ENCODE measurements around the gene PCDHB16. TPM values are rescaled to one million over a fixed set of nuclear protein-coding genes. Genes with fewer than 3 reads are reported as not detected.

Gene PCDHB16
- total and polyA plus RNA-seq, 12 donors, result 0.62 to 3.7 (median 1.9) TPM

- intact Hi-C loops (cut with DNase I), result no loop called here
- Histone ChIP-seq H3K36me3 (peaks cover 0 to 4% (median 0%) of the 10 kb centered on the region in 9 donors), H3K4me1 (no peaks in the 10 kb centered on the region), H3K9me3 (peaks cover 6 to 95% (median 73%) of the 10 kb centered on the region in 11 donors), H3K27me3 (peaks cover 0 to 25% (median 13%) of the 10 kb centered on the region in 7 donors), H3K27ac (no peak overlapping the region), H3K4me3 (peak overlapping the region in 7 of 10 donors; percentile 2 to 44 (median 32))
- peak in 6 of 9 donors; percentile 14 to 36 (median 30) for TF ChIP-seq CTCF (IDR thresholded peaks at IDR 0.05)
- DNase-seq, result no peak
- WGBS, 2 donors, result 5% methylated on average over 15 of the region's 15 CpGs
- no peak for ATAC-seq
Measured at GRCh38 chr5:141234109-141234667, 52.0 kb downstream of the PCDHB16 start.

Other genes starting within 250 kb of the PCDHB16 start
Only the 30 nearest of the 37 such genes appear.
- not detected for gene PCDHB1, start 131.0 kb upstream of the PCDHB16 start, total RNA-seq
- not detected for gene PCDHB1, start 131.0 kb upstream of the PCDHB16 start, polyA plus RNA-seq
- gene PCDHB2, start 87.8 kb upstream of the PCDHB16 start, total RNA-seq, result 1 to 10 TPM in 8 of 10 donors, under 1 TPM in 2; 0.87 to 3.8 (median 2.2) TPM
- under 1 TPM; 0.58 to 0.59 TPM for gene PCDHB2, start 87.8 kb upstream of the PCDHB16 start, polyA plus RNA-seq
- 1 to 10 TPM in 6 of 10 donors, under 1 TPM in 4; 0.40 to 2.0 (median 1.1) TPM for gene PCDHB3, start 81.9 kb upstream of the PCDHB16 start, total RNA-seq
- under 1 TPM; 0.29 to 0.37 TPM for gene PCDHB3, start 81.9 kb upstream of the PCDHB16 start, polyA plus RNA-seq
- 1 to 10 TPM; 1.3 to 3.3 (median 2.3) TPM for gene PCDHB4, start 60.6 kb upstream of the PCDHB16 start, total RNA-seq
- gene PCDHB4, start 60.6 kb upstream of the PCDHB16 start, polyA plus RNA-seq, result under 1 TPM; 0.51 to 0.78 TPM
- 1 to 10 TPM; 2.4 to 7.4 (median 4.6) TPM for gene PCDHB5, start 47.2 kb upstream of the PCDHB16 start, total RNA-seq
- gene PCDHB5, start 47.2 kb upstream of the PCDHB16 start, polyA plus RNA-seq, result 1 to 10 TPM in 1 of 2 donors, under 1 TPM in 1; 0.73 to 1.2 TPM
- gene PCDHB6, start 32.3 kb upstream of the PCDHB16 start, total RNA-seq, result under 1 TPM; 0.21 to 0.68 (median 0.44) TPM
- under 1 TPM; 0.16 to 0.51 TPM for gene PCDHB6, start 32.3 kb upstream of the PCDHB16 start, polyA plus RNA-seq
- gene PCDHB7, start 9.7 kb upstream of the PCDHB16 start, total RNA-seq, result 1 to 10 TPM in 3 of 10 donors, under 1 TPM in 7; 0.17 to 1.2 (median 0.76) TPM
- under 1 TPM; 0.22 to 0.35 TPM for gene PCDHB7, start 9.7 kb upstream of the PCDHB16 start, polyA plus RNA-seq
- 1 to 10 TPM in 8 of 10 donors, under 1 TPM in 2; 0.60 to 5.8 (median 2.0) TPM for gene PCDHB8, start 4.6 kb upstream of the PCDHB16 start, total RNA-seq
- under 1 TPM; 0.29 to 0.46 TPM for gene PCDHB8, start 4.6 kb upstream of the PCDHB16 start, polyA plus RNA-seq
- 1 to 10 TPM in 5 of 10 donors, under 1 TPM in 5; 0.34 to 3.4 (median 1.1) TPM for gene PCDHB9, start 4.8 kb downstream of the PCDHB16 start, total RNA-seq
- under 1 TPM; 0.25 to 0.59 TPM for gene PCDHB9, start 4.8 kb downstream of the PCDHB16 start, polyA plus RNA-seq
- gene PCDHB10, start 10.0 kb downstream of the PCDHB16 start, total RNA-seq, result 1 to 10 TPM in 3 of 10 donors, under 1 TPM in 7; 0.28 to 1.3 (median 0.68) TPM
- gene PCDHB10, start 10.0 kb downstream of the PCDHB16 start, polyA plus RNA-seq, result under 1 TPM; 0.42 to 0.59 TPM
- gene PCDHB11, start 17.2 kb downstream of the PCDHB16 start, total RNA-seq, result 1 to 10 TPM in 7 of 10 donors, under 1 TPM in 3; 0.64 to 2.8 (median 1.4) TPM
- gene PCDHB11, start 17.2 kb downstream of the PCDHB16 start, polyA plus RNA-seq, result under 1 TPM; 0.26 to 0.37 TPM
- 1 to 10 TPM in 6 of 10 donors, under 1 TPM in 4; 0.79 to 1.7 (median 1.1) TPM for gene PCDHB12, start 26.3 kb downstream of the PCDHB16 start, total RNA-seq
- gene PCDHB12, start 26.3 kb downstream of the PCDHB16 start, polyA plus RNA-seq, result under 1 TPM; 0.51 to 0.58 TPM
- gene PCDHB13, start 31.5 kb downstream of the PCDHB16 start, total RNA-seq, result 1 to 10 TPM; 2.7 to 5.4 (median 3.6) TPM
- 1 to 10 TPM; 1.0 to 1.3 TPM for gene PCDHB13, start 31.5 kb downstream of the PCDHB16 start, polyA plus RNA-seq
- gene PCDHB14, start 41.0 kb downstream of the PCDHB16 start, total RNA-seq, result 1 to 10 TPM; 1.4 to 9.0 (median 4.2) TPM
- gene PCDHB14, start 41.0 kb downstream of the PCDHB16 start, polyA plus RNA-seq, result 1 to 10 TPM; 1.2 to 2.2 TPM
- 10 to 100 TPM in 2 of 10 donors, 1 to 10 TPM in 8; 3.3 to 10.5 (median 5.2) TPM for gene PCDHB15, start 63.0 kb downstream of the PCDHB16 start, total RNA-seq
- 1 to 10 TPM; 2.3 to 3.4 TPM for gene PCDHB15, start 63.0 kb downstream of the PCDHB16 start, polyA plus RNA-seq
- gene SLC25A2, start 121.7 kb downstream of the PCDHB16 start, total RNA-seq, result under 1 TPM in 2 of 10 donors, not detected in 8; 0.28 TPM
- gene SLC25A2, start 121.7 kb downstream of the PCDHB16 start, polyA plus RNA-seq, result under 1 TPM in 1 of 2 donors, not detected in 1; 0.22 TPM
- gene TAF7, start 138.4 kb downstream of the PCDHB16 start, total RNA-seq, result 100 to 1,000 TPM in 8 of 10 donors, 10 to 100 TPM in 2; 93.4 to 111 (median 107) TPM
- gene TAF7, start 138.4 kb downstream of the PCDHB16 start, polyA plus RNA-seq, result 10 to 100 TPM; 33.1 to 89.9 TPM
- 1 to 10 TPM; 2.1 to 5.0 (median 2.8) TPM for gene PCDHGA1, start 148.1 kb downstream of the PCDHB16 start, total RNA-seq
- gene PCDHGA1, start 148.1 kb downstream of the PCDHB16 start, polyA plus RNA-seq, result 1 to 10 TPM in 1 of 2 donors, under 1 TPM in 1; 0.57 to 1.5 TPM
- gene PCDHGA2, start 156.4 kb downstream of the PCDHB16 start, total RNA-seq, result 10 to 100 TPM in 6 of 10 donors, 1 to 10 TPM in 4; 7.0 to 15.3 (median 12.2) TPM
- gene PCDHGA2, start 156.4 kb downstream of the PCDHB16 start, polyA plus RNA-seq, result 1 to 10 TPM; 1.6 to 2.0 TPM
- 10 to 100 TPM; 10.0 to 21.0 (median 15.2) TPM for gene PCDHGA3, start 161.4 kb downstream of the PCDHB16 start, total RNA-seq
- gene PCDHGA3, start 161.4 kb downstream of the PCDHB16 start, polyA plus RNA-seq, result 1 to 10 TPM; 1.3 to 7.5 TPM
- gene PCDHGB1, start 167.7 kb downstream of the PCDHB16 start, total RNA-seq, result 10 to 100 TPM in 3 of 10 donors, 1 to 10 TPM in 7; 5.2 to 13.2 (median 9.0) TPM
- 1 to 10 TPM in 1 of 2 donors, under 1 TPM in 1; 0.19 to 7.2 TPM for gene PCDHGB1, start 167.7 kb downstream of the PCDHB16 start, polyA plus RNA-seq
- 10 to 100 TPM in 8 of 10 donors, 1 to 10 TPM in 2; 7.4 to 16.0 (median 10.5) TPM for gene PCDHGA4, start 172.6 kb downstream of the PCDHB16 start, total RNA-seq
- gene PCDHGA4, start 172.6 kb downstream of the PCDHB16 start, polyA plus RNA-seq, result 1 to 10 TPM in 1 of 2 donors, under 1 TPM in 1; 0.70 to 4.8 TPM
- 10 to 100 TPM in 7 of 10 donors, 1 to 10 TPM in 3; 8.2 to 17.0 (median 11.5) TPM for gene PCDHGB2, start 177.6 kb downstream of the PCDHB16 start, total RNA-seq
- gene PCDHGB2, start 177.6 kb downstream of the PCDHB16 start, polyA plus RNA-seq, result 1 to 10 TPM in 1 of 2 donors, under 1 TPM in 1; 0.64 to 5.2 TPM
- gene PCDHGA5, start 181.8 kb downstream of the PCDHB16 start, total RNA-seq, result 1 to 10 TPM; 5.5 to 9.7 (median 7.1) TPM
- 1 to 10 TPM in 1 of 2 donors, under 1 TPM in 1; 0.59 to 5.3 TPM for gene PCDHGA5, start 181.8 kb downstream of the PCDHB16 start, polyA plus RNA-seq
- 10 to 100 TPM in 3 of 10 donors, 1 to 10 TPM in 7; 7.0 to 14.0 (median 9.3) TPM for gene PCDHGB3, start 187.9 kb downstream of the PCDHB16 start, total RNA-seq
- 1 to 10 TPM in 1 of 2 donors, under 1 TPM in 1; 0.39 to 5.1 TPM for gene PCDHGB3, start 187.9 kb downstream of the PCDHB16 start, polyA plus RNA-seq
- gene PCDHGA6, start 191.5 kb downstream of the PCDHB16 start, total RNA-seq, result 10 to 100 TPM in 1 of 10 donors, 1 to 10 TPM in 9; 5.4 to 10.6 (median 8.1) TPM
- gene PCDHGA6, start 191.5 kb downstream of the PCDHB16 start, polyA plus RNA-seq, result 1 to 10 TPM; 1.2 to 9.4 TPM
- gene PCDHGA7, start 200.4 kb downstream of the PCDHB16 start, total RNA-seq, result 10 to 100 TPM in 1 of 10 donors, 1 to 10 TPM in 9; 5.9 to 11.5 (median 8.1) TPM
- 1 to 10 TPM in 1 of 2 donors, under 1 TPM in 1; 0.54 to 6.4 TPM for gene PCDHGA7, start 200.4 kb downstream of the PCDHB16 start, polyA plus RNA-seq
- gene PCDHGB4, start 205.3 kb downstream of the PCDHB16 start, total RNA-seq, result 10 to 100 TPM in 1 of 10 donors, 1 to 10 TPM in 9; 5.1 to 10.9 (median 7.3) TPM
- 1 to 10 TPM in 1 of 2 donors, under 1 TPM in 1; 0.96 to 3.3 TPM for gene PCDHGB4, start 205.3 kb downstream of the PCDHB16 start, polyA plus RNA-seq
- 10 to 100 TPM in 1 of 10 donors, 1 to 10 TPM in 9; 7.2 to 11.2 (median 8.7) TPM for gene PCDHGA8, start 210.2 kb downstream of the PCDHB16 start, total RNA-seq
- 1 to 10 TPM in 1 of 2 donors, under 1 TPM in 1; 0.28 to 3.7 TPM for gene PCDHGA8, start 210.2 kb downstream of the PCDHB16 start, polyA plus RNA-seq
- gene PCDHGB5, start 215.6 kb downstream of the PCDHB16 start, total RNA-seq, result 10 to 100 TPM in 2 of 10 donors, 1 to 10 TPM in 8; 6.6 to 12.1 (median 8.2) TPM
- gene PCDHGB5, start 215.6 kb downstream of the PCDHB16 start, polyA plus RNA-seq, result 1 to 10 TPM; 1.6 to 3.8 TPM

All from heart right ventricle (tissue), 16 donors.